Fibroblast of lung (primary cell): ENCODE results near the gene ARHGEF16. TPM values are rescaled to one million over a fixed set of nuclear protein-coding genes. Genes with fewer than 3 reads are reported as not detected.

Source experiments
- DNase-seq, 2 donors: peaks; one replicate each; pipeline versions ENCODE4 v3.0.0 to v3.0.0-alpha.2; 2010; ENCODE audit warnings: low read depth in 2 of 2
- H2AFZ ChIP-seq: 2 replicates; pipeline ENCODE4 v1.5.1; 2012; ENCODE audit warnings: low read length, control low read depth, inconsistent platforms
- H3K27ac ChIP-seq: 2 replicates; pipeline ENCODE4 v1.5.1; 2011; ENCODE audit warnings: low read length, control low read depth; ENCODE audit not compliant: insufficient read depth
- H3K27me3 ChIP-seq: 2 replicates; pipeline ENCODE4 v1.5.1; 2011; ENCODE audit warnings: mild to moderate bottlenecking, low read length; ENCODE audit not compliant: control insufficient read depth, insufficient read depth
- H3K36me3 ChIP-seq: 2 replicates; pipeline ENCODE4 v1.5.1; 2011; ENCODE audit warnings: low read length; ENCODE audit not compliant: control insufficient read depth, insufficient read depth
- H3K4me1 ChIP-seq: 2 replicates; pipeline ENCODE4 v1.5.1; 2011; ENCODE audit warnings: low read length; ENCODE audit not compliant: control insufficient read depth, insufficient read depth; ENCODE audit errors: extremely low read depth
- H3K4me2 ChIP-seq: 2 replicates; pipeline ENCODE4 v1.5.1; 2011; ENCODE audit warnings: low read length, control low read depth; ENCODE audit not compliant: insufficient read depth; ENCODE audit errors: extremely low read depth
- H3K4me3 ChIP-seq, 4 experiments: fragments of 200-600 bp in 1 of 4; sonication (generic) in 1 of 4; replicated peaks in 1 of 4; 2 replicates each; pipeline ENCODE4 v1.5.1; 2011 to 2016; ENCODE audit warnings: low read length in 4 of 4, low read depth in 3 of 4, mild to moderate bottlenecking in 3 of 4, control low read depth in 2 of 4, inconsistent platforms in 1 of 4, mixed read lengths in 1 of 4; ENCODE audit not compliant: insufficient read depth in 1 of 4; ENCODE audit errors: control extremely low read depth in 1 of 4
- H3K79me2 ChIP-seq: 2 replicates; pipeline ENCODE4 v1.5.1; 2012; ENCODE audit warnings: mild to moderate bottlenecking, low read length, inconsistent platforms; ENCODE audit not compliant: control insufficient read depth, insufficient read depth
- H3K9ac ChIP-seq: 2 replicates; pipeline ENCODE4 v1.5.1; 2011; ENCODE audit warnings: mild to moderate bottlenecking, low read length, control low read depth; ENCODE audit not compliant: insufficient read depth
- H3K9me3 ChIP-seq: 2 replicates; pipeline ENCODE4 v1.5.1; 2012; ENCODE audit warnings: low read depth, low read length; ENCODE audit not compliant: control insufficient read depth, insufficient read depth
- H4K20me1 ChIP-seq: 2 replicates; pipeline ENCODE4 v1.5.1; 2011; ENCODE audit warnings: low read length; ENCODE audit not compliant: control insufficient read depth, insufficient read depth; ENCODE audit errors: extremely low read depth
- CTCF ChIP-seq, 2 donors: IDR thresholded peaks in 1 of 2; conservative IDR thresholded peaks in 1 of 2; 1 replicate in 1 of 2; 2 replicates in 1 of 2; pipeline ENCODE4 v1.5.1; 2011 to 2012; ENCODE audit warnings: low read length in 2 of 2, control low read depth in 1 of 2, inconsistent platforms in 1 of 2, low read depth in 1 of 2, mild to moderate bottlenecking in 1 of 2
- EZH2 ChIP-seq: IDR thresholded peaks from 2 replicates; pipeline ENCODE4 v1.5.1; 2012; ENCODE audit warnings: low read length, control low read depth, mild to moderate bottlenecking; ENCODE audit errors: missing control alignments
- polyA plus RNA-seq, 2 donors: library from polyadenylated mRNA; depleted of rRNA in 1 of 2; stranded (reverse) in 1 of 2; unstranded in 1 of 2; fragments of >200 nt; gene quantifications; 2 replicates each; pipeline ENCODE4 v1.2.1, GENCODE V29; 2011 to 2012; ENCODE audit warnings: missing spikeins in 1 of 2
- total RNA-seq: library from RNA; depleted of rRNA; stranded (reverse); fragments of >200 nt; gene quantifications from 2 replicates; pipeline ENCODE4 v1.2.1, GENCODE V29; 2014

ARHGEF16 gene
- total and polyA plus RNA-seq, 2 donors (not counting 1 experiment from before 2014, with no cell fraction given) = 0.02 to 0.17 TPM

GRCh38 chr1:3451994-3452865, 2.2 kb upstream of the ARHGEF16 start:
- H3K27ac ChIP-seq = no peak overlapping the region
- H3K4me1 ChIP-seq = no peaks in the 10 kb centered on the region
- H3K79me2 ChIP-seq = no peaks in the 10 kb centered on the region
- no peak overlapping the region for H3K9ac ChIP-seq
- no peaks in the 10 kb centered on the region for H3K36me3 ChIP-seq
- H3K9me3 ChIP-seq = no peaks in the 10 kb centered on the region
- DNase-seq = no peak
- H3K4me2 ChIP-seq = no peak overlapping the region
- H3K27me3 ChIP-seq = no peaks in the 10 kb centered on the region
- H3K4me3 ChIP-seq = no peak overlapping the region
- H2AFZ ChIP-seq = no peak overlapping the region
- no peaks in the 10 kb centered on the region for H4K20me1 ChIP-seq
- TF ChIP-seq CTCF (conservative IDR thresholded peaks at IDR 0.05 in 1 of 2, IDR thresholded peaks at IDR 0.05 in 1 of 2; ENCODE audit: low read depth in 1 of 2, low read length in 2 of 2) (no peak), EZH2 (no peak)

GRCh38 chr1:3452866-3453175, 1.6 kb upstream of the ARHGEF16 start:
- no peaks in the 10 kb centered on the region for H3K79me2 ChIP-seq
- no peaks in the 10 kb centered on the region for H3K36me3 ChIP-seq
- no peak overlapping the region for H3K9ac ChIP-seq
- H3K4me1 ChIP-seq = no peaks in the 10 kb centered on the region
- TF ChIP-seq CTCF (conservative IDR thresholded peaks at IDR 0.05 in 1 of 2, IDR thresholded peaks at IDR 0.05 in 1 of 2; ENCODE audit: low read depth in 1 of 2, low read length in 2 of 2) (no peak), EZH2 (no peak)
- no peak overlapping the region for H3K4me2 ChIP-seq
- H2AFZ ChIP-seq = no peak overlapping the region
- no peak overlapping the region for H3K27ac ChIP-seq
- no peaks in the 10 kb centered on the region for H3K9me3 ChIP-seq
- DNase-seq = no peak
- H3K4me3 ChIP-seq = no peak overlapping the region
- no peaks in the 10 kb centered on the region for H3K27me3 ChIP-seq
- no peaks in the 10 kb centered on the region for H4K20me1 ChIP-seq

DNA sequence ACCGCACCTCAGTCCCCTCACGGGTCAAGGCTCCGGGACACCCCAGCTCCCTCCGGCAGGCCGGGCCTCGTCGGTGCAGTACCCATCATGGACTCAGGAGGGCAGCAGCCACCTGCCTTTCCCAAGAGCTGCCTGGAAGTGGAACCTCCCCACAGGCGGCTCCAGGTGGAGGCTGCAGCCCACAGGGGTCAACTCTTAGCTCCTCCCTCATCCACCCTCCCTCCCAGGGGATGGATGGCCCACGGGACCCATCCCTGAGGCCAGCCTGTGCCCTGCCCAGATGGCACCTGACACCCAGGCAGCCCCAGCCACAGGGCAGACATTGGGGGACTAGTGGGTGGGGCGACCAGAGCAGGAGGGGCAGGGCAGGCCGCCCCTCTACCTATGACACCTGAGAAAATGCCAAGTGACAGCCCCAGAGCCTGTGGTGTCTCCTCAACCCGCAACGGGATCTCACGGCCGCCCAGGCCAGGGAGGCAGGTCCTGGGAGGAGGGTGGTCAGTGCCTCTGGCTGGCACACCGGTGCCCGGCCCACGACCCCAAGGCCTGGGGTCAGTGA, 1.2 kb upstream of the ARHGEF16 start:
- H3K9ac ChIP-seq = no peak overlapping the region
- no peak overlapping the region for H2AFZ ChIP-seq
- H3K4me1 ChIP-seq = no peaks in the 10 kb centered on the region
- no peaks in the 10 kb centered on the region for H4K20me1 ChIP-seq
- H3K79me2 ChIP-seq = no peaks in the 10 kb centered on the region
- no peaks in the 10 kb centered on the region for H3K27me3 ChIP-seq
- no peak overlapping the region for H3K4me3 ChIP-seq
- H3K9me3 ChIP-seq = no peaks in the 10 kb centered on the region
- TF ChIP-seq CTCF (conservative IDR thresholded peaks at IDR 0.05 in 1 of 2, IDR thresholded peaks at IDR 0.05 in 1 of 2; ENCODE audit: low read depth in 1 of 2, low read length in 2 of 2) (peak; percentile 87 to 88), EZH2 (no peak)
- DNase-seq = peak; percentile 33 to 57
- no peak overlapping the region for H3K27ac ChIP-seq
- H3K4me2 ChIP-seq = no peak overlapping the region
- H3K36me3 ChIP-seq = no peaks in the 10 kb centered on the region
